GM21528 (cell line): Measurements from ENCODE around the gene ST3GAL3.

Experiments
- ATAC-seq: cut with Tn5 transposase; IDR thresholded peaks from one replicate; pipeline ENCODE4 v1.9.1; 2021; ENCODE audit warnings: mild to moderate bottlenecking, moderate library complexity; ENCODE audit not compliant: unreplicated experiment, low FRiP score

ST3GAL3 gene

GRCh38 chr1:43843684-43844083, 136.3 kb downstream of the ST3GAL3 start:
- ATAC-seq: no peak

DNA sequence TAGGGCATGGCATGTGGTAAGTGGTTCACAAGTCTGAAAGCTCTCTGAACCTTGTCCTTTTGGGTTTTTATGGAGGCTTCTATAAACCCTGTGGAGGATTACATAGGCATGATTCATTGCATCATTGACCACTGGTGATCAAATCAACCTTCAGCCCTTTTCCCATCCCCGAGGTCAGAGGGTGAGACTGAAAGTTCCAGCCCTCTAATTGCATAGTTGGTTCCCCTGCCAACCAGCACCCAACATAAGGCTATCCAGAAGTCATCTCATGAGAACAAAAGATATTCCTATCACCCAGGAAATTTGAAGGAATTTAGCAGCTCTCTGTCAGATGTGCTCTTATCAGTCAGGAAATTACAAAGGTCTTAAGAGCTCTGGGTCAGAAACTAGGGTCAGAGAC, 136.8 kb downstream of the ST3GAL3 start:
- ATAC-seq: no peak

GRCh38 chr1:43847290-43847689, 140.0 kb downstream of the ST3GAL3 start:
- ATAC-seq: no peak

GRCh38 chr1:43847882-43848281, 140.5 kb downstream of the ST3GAL3 start:
- ATAC-seq: no peak

DNA sequence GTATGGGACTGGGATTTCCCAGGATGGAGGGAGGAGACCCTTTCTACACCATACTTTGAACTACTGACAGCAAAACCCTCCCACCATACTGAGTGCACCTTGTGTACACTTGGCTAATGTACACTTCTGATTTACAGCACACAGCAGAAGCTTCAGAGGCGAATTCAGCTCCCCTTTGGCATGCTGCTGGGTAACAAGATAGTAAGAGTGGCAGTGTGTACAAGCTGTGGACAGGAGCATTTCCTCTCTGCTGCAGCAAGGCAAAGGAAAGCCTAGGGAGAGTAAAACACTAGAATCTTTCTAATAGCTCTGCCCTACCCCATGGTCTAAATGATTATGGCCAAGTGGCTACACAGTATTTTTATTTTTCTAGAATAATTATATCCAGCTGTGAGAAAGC, 142.3 kb downstream of the ST3GAL3 start:
- no peak for ATAC-seq

DNA sequence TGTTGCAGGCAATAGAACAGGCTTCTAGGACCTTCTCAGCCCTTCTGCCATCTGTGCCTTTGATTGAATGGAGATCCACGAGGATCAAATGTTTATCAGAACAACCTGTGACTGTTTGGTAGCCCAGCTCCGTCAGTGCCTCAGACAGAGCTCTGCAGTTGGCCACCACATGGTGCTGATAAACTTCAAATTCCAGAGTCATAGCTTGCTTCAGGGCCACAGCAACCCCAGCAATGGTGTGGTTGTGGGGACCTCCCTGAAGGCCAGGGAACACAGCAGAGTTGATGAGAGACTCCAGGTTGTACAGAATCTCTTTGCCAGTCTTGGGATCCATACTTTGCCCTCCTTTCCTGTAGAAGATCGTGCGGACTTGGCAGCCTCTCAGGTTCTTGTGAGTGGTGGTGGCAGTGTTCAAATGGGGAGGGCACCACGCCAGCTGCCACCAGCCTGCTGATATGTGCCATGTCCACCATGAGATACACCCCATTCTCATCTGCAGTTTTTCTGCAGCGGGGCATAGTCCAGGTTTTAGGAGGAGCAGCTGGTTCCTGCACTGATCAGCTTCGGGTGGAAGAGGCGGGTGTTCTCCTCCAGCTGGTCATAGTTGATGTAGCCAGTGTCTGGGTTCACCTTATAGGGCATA, 143.4 kb downstream of the ST3GAL3 start:
- ATAC-seq: no peak

- no peak for ATAC-seq
Observed at GRCh38 chr1:43851561-43852338, 144.4 kb downstream of the ST3GAL3 start.

DNA sequence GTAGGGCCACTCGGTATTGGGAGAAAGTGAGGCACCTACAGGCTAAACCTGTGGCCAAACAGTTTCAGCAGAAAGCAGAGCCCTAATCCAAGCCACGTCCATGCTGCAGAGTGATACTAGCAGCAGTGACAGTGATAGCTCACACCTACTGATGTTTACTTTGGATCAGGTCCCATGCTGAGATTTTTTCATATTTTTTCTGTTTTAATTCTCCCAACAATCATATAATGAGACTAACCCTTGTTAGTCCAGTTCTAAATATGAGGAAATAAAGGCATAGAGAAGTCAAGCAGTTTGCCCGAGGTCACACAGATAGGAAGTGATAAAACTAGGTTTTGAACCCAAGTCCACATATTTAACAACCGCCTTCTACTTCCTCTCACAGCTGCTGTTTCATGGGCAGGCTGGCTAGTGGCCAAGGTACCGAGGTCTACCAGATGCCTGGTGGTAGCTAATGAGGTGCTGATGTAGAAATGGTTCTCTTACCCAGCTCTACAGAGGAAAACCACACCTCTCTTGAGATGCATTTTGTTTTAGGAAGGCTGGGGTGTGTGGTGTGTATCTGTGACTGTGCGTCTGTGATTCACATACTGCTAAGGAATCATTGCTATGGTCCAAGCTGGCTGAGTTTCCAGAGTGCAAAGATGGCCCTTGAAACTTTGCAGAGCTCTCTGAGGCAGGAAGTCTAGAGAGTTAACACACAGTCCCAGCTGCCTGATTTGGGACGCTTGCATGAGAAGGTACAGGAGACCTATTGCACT, 146.0 kb downstream of the ST3GAL3 start:
- no peak for ATAC-seq

GRCh38 chr1:43854473-43854872, 147.1 kb downstream of the ST3GAL3 start:
- ATAC-seq: no peak

- ATAC-seq: no peak
Observed at GRCh38 chr1:43856188-43856587, 148.9 kb downstream of the ST3GAL3 start.

DNA sequence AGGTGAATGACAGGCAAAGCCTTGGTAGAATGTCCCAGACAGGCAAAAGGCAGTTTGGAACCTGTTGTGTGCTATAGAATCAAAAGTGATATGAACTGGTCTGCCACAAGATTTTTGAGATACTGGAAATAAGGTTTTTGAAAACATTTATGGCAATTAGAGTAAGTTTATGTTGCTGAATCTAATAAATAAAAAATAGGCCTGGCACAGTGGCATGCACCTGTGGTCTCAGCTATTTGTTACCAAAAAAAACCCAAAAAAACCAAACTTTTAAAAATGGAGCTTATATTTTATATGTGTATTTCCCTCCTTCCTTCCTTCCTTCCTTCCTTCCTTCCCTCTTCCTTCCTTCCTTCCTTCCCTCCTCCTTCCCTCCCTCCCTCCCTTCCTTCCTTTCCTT, 149.8 kb downstream of the ST3GAL3 start:
- no peak for ATAC-seq

GRCh38 chr1:43858324-43858723, 151.0 kb downstream of the ST3GAL3 start:
- no peak for ATAC-seq

DNA sequence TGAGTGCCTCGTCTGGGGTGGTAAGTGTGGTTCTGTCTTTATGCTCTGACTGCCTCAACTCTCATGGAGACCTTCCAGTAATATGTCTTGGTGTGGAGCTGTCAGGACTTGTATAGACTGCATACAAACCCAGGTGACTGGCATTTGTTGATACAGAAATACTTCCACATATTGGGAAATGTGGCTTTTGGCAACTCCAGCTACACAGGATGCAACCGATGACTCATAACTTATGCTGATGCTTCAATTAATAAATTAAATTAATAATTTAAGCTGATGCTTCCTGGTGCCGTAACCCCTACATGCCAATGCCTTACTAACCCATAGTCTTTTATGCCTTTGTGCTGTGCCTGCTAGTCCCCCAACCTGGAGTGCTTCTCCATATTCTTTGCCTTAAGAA, 154.0 kb downstream of the ST3GAL3 start:
- ATAC-seq: no peak

- ATAC-seq: no peak
Observed at GRCh38 chr1:43861988-43862735, 154.8 kb downstream of the ST3GAL3 start.

GRCh38 chr1:43864111-43865045, 157.0 kb downstream of the ST3GAL3 start:
- ATAC-seq: no peak

- no peak for ATAC-seq
Observed at GRCh38 chr1:43866201-43866600, 158.9 kb downstream of the ST3GAL3 start.

GRCh38 chr1:43867976-43868740, 160.8 kb downstream of the ST3GAL3 start:
- ATAC-seq: no peak

DNA sequence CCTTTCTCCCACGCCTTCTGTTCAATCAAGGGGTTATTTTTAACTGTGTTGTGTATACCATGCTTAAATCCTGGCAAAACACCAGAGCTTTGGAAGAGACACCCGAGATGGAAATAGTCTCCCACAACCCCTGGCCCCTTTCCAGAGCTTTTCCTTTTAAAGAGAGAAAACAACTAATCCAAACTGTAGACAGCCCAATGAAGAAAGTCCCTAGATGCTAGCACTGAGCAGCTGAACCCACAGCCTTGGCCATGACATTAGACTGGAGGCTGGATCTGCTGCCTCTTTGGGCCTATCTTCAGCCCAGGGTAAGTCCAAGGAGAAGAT, 161.4 kb downstream of the ST3GAL3 start:
- ATAC-seq: no peak

DNA sequence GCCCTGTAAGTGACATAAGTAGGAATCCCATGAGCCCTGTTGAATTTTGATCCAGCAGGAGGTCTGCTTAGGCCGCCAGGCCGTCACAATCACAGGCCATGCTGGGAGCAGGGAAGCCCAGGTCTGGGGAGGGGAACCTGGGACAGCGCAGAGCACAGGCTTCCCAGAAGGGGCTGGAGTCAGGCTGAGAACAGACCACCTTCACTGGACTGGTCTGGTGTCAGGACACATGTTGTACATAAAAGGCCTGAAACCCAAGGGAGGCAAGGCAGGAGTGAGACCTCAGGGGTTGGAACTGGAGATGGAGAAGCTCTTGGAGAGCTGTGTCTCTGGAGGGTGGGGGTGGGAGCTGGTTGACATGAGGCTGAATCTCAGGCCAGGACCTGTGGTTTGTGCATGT, 163.0 kb downstream of the ST3GAL3 start:
- no peak for ATAC-seq
